ENCODE results near the gene AGAP1.

AGAP1 gene

GRCh38 chr2:235538144-235538639, 44.3 kb downstream of the AGAP1 start:
- no peak for TF ChIP-seq CTCF (IDR thresholded peaks at IDR 0.05; ENCODE audit: low read depth, low read length)
- H3K4me3 ChIP-seq (replicated peaks in 1 of 2; ENCODE audit: low read depth in 2 of 2, low read length in 2 of 2) = no peak overlapping the region
- DNase-seq (ENCODE audit: low read depth in 2 of 2) = no peak

DNA sequence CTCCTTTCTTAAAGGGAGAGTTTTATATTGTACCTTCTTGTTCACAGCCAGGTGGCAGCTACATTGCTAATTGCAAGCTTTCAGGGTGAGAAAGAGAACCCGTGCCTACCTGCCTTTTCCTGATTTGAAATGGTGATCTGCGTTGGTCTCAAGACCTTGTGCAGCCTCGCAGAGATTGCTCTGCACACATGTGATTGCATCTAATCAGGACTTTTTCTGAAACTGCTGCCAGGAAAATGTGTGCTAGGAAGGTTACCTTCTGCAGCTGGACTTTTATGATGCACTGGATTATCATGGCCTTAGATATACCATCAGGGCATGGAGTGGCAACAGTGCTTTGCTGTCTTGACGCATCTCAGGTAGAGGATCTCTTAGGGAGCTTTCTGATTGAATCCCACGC, 45.1 kb downstream of the AGAP1 start:
- no peak for TF ChIP-seq CTCF (IDR thresholded peaks at IDR 0.05; ENCODE audit: low read depth, low read length)
- no peak overlapping the region for H3K4me3 ChIP-seq (replicated peaks in 1 of 2; ENCODE audit: low read depth in 2 of 2, low read length in 2 of 2)
- no peak for DNase-seq (ENCODE audit: low read depth in 2 of 2)

DNA sequence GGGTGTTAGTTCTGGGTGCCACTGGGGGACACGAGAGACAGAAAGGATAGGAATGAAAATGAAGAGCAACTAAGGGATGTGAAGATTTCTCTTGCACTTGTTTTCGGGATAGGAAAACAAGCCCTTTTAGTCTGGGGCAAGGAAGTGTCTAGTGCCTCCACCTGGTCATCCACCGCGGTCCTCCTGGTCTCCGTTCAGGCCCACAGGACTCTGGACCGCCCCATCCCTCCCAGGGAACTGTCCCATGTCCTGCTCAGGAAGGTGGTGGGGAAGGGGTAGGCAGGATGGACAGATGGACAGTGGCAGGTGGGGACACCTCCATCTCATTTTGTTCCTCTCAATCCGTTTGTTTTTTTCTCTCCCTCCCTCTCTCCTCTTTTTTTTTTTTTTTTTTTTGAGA, 45.9 kb downstream of the AGAP1 start:
- DNase-seq (ENCODE audit: low read depth in 2 of 2) = no peak
- no peak overlapping the region for H3K4me3 ChIP-seq (replicated peaks in 1 of 2; ENCODE audit: low read depth in 2 of 2, low read length in 2 of 2)
- TF ChIP-seq CTCF (IDR thresholded peaks at IDR 0.05; ENCODE audit: low read depth, low read length) = no peak

DNA sequence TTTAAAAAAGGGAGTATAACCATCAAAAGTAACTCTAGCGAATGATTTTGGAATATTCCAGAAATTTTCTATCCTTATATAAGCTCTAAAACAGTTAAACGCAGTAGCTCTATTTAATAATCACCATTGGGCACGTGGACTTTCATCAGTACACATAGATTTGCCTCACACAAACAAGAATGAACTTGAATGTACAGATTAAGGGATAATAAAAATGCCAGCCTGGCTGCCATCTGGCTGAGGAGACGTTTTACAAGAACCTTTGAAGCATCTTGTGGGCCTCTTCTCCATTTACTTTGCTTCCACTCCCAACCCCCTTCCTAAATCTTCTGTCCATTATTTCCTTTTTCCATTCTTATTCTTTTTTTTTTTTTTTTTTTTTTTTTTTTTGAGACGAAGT, 47.2 kb downstream of the AGAP1 start:
- no peak overlapping the region for H3K4me3 ChIP-seq (replicated peaks in 1 of 2; ENCODE audit: low read depth in 2 of 2, low read length in 2 of 2)
- no peak for DNase-seq (ENCODE audit: low read depth in 2 of 2)
- no peak for TF ChIP-seq CTCF (IDR thresholded peaks at IDR 0.05; ENCODE audit: low read depth, low read length)

DNA sequence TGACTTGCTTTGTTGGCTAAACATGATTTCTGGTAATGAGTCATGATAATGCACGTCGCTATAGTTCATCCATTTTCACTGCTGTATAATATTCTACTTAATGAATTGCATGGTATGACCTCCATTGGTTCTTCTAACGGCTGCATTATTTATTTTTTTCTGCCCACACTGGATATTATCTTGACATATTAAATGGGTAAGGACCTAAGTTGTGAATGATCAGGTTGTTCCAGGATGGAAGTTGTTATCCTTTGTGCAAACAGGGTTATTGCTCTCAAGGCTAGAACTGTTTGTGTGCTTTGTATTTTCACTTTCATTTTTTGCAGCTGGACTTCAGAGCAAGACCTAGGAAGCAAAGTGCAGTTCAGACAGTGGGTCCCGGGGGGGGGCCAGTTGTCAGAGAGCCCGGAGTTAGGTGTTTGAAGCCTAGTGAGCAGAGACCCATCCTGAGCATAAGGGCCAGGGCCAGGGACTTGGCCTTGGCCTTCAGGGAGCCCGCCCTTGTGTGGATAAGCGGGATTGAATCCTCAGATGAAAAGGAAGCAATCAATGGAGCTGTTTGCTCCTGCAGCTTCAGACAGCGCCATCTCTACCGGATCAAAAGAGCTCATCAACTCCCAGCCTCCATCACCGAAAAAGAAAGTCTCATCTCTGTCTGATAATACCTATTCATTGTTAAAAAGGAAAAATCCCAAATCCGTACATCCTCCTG, 48.2 kb downstream of the AGAP1 start:
- no peak for DNase-seq (ENCODE audit: low read depth in 2 of 2)
- H3K4me3 ChIP-seq (replicated peaks in 1 of 2; ENCODE audit: low read depth in 2 of 2, low read length in 2 of 2) = no peak overlapping the region
- TF ChIP-seq CTCF (IDR thresholded peaks at IDR 0.05; ENCODE audit: low read depth, low read length) = no peak

DNA sequence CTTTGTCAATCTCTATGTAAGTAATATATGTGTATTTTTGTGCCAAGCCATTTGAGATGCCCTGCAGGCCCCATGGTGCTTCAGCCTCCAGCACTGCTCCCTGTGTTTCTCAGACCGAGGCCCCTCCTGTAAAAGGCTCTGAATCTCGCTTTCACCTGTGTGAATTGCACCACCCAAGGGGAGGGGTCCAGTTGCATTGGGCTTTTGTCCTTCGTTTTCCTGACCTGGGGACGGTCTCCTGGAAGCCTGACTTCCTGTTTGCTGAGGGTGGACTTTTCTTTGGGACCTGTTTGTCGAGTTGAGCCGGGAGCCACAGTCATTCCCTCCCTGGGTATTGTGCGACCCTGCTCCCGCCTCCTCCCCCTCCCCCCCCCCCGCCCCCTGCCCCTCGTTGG, 48.9 kb downstream of the AGAP1 start:
- no peak for TF ChIP-seq CTCF (IDR thresholded peaks at IDR 0.05; ENCODE audit: low read depth, low read length)

More for the DNA sequence above, 48.9 kb downstream of the AGAP1 start:
- no peak for DNase-seq (ENCODE audit: low read depth in 2 of 2)
- H3K4me3 ChIP-seq (replicated peaks in 1 of 2; ENCODE audit: low read depth in 2 of 2, low read length in 2 of 2) = no peak overlapping the region

Measured in cardiac fibroblast (primary cell).